ENCODE data around the gene OR52A1. TPM values are rescaled to one million over a fixed set of nuclear protein-coding genes. Genes with fewer than 3 reads are reported as not detected.

Gene OR52A1
- total and polyA plus RNA-seq, 2 of the 8 experiments (the other 6 are each of a cell fraction or from before 2014, with no cell fraction given), result 5.9 to 12.2 TPM

- Histone ChIP-seq H3K79me2 (ENCODE audit: control insufficient read depth in 1 of 2, insufficient read depth in 2 of 2, low read length in 2 of 2) (no peaks in the 10 kb centered on the region), H2BK12ac (ENCODE audit: low read depth, low read length) (no peak overlapping the region), H4K5ac (ENCODE audit: insufficient read length, low read depth, low read length) (no peak overlapping the region), H3K4me1 (replicated peaks in 1 of 4; ENCODE audit: control insufficient read depth in 3 of 4, insufficient read depth in 4 of 4, low read length in 3 of 4) (no peaks in the 10 kb centered on the region), H3K23me2 (ENCODE audit: low read depth, low read length) (no peaks in the 10 kb centered on the region), H3K4ac (replicated peaks; ENCODE audit: insufficient read length, low read depth, low read length) (no peak overlapping the region), H2AK5ac (ENCODE audit: low read depth, low read length) (no peak overlapping the region), H3K23ac (ENCODE audit: insufficient read length) (no peak overlapping the region), H3K36me3 (ENCODE audit: control insufficient read depth in 2 of 4, insufficient read depth in 4 of 4, low read length in 3 of 4) (no peaks in the 10 kb centered on the region), H3K79me1 (ENCODE audit: low read depth, low read length) (no peaks in the 10 kb centered on the region), H3K56ac (replicated peaks; ENCODE audit: insufficient read length, low read depth, low read length) (no peak overlapping the region), H3K14ac (ENCODE audit: insufficient read length) (no peak overlapping the region), H2BK15ac (ENCODE audit: low read length) (no peak overlapping the region), H2BK20ac (ENCODE audit: low read length) (no peak overlapping the region), H4K91ac (replicated peaks; ENCODE audit: insufficient read length, low read length) (no peak overlapping the region), H4K20me1 (replicated peaks in 1 of 2; ENCODE audit: control insufficient read depth in 1 of 2, insufficient read depth in 2 of 2, low read length in 2 of 2) (no peaks in the 10 kb centered on the region), H4K8ac (ENCODE audit: extremely low read depth, insufficient read depth, low read length) (no peak overlapping the region), H3K4me3 (ENCODE audit: extremely low read depth in 1 of 4, insufficient read depth in 2 of 4, low read depth in 3 of 4, low read length in 4 of 4) (no peak overlapping the region), H3K9me3 (ENCODE audit: insufficient read depth in 2 of 2, low read depth in 1 of 2, low read length in 1 of 2) (peaks cover 4 to 8% of the 10 kb centered on the region in 2 experiments; a peak in 2 of 4 replicates), H3K27ac (ENCODE audit: low read depth, low read length) (no peak overlapping the region), H3K27me3 (replicated peaks in 1 of 4; ENCODE audit: control insufficient read depth in 3 of 4, extremely low read depth in 1 of 4, insufficient read depth in 3 of 4, low read length in 3 of 4) (no peaks in the 10 kb centered on the region), H3K4me2 (ENCODE audit: insufficient read depth in 1 of 2, low read depth in 2 of 2, low read length in 2 of 2) (no peak overlapping the region), H2BK120ac (replicated peaks; ENCODE audit: low read depth, low read length) (no peak overlapping the region), H3K9ac (replicated peaks in 1 of 4; ENCODE audit: extremely low read depth in 1 of 4, low read depth in 3 of 4, low read length in 3 of 4) (no peak overlapping the region), H2BK5ac (ENCODE audit: low read depth, low read length) (no peak overlapping the region), H2AFZ (ENCODE audit: low read length) (no peak overlapping the region), H3K18ac (ENCODE audit: extremely low read depth, low read length) (no peak overlapping the region)
- ChIA-PET POLR2A (ENCODE audit: partially characterized antibody) (no interaction called here), CTCF (ENCODE audit: partially characterized antibody) (interaction anchor here (0.5 to 1.2 kb wide), 2 partner anchors 16 to 593 kb away, joined by 3 read pairs; no protein-coding TSS in a partner anchor)
- DNase-seq (ENCODE audit: low read depth in 1 of 2, low spot score in 2 of 2) (no peak), FAIRE-seq (no peak)
- 91% methylated on average over 2 of the region's 2 CpGs; no CpG with 5 or more reads in 1 of the 2 experiments for WGBS, 2 experiments (ENCODE audit: extremely low coverage in 1 of 2, insufficient coverage in 1 of 2, insufficient read length in 1 of 2, insufficient replicate concordance in 2 of 2, low coverage in 1 of 2, low lambda C conversion rate in 2 of 2, missing lambda C conversion rate in 1 of 2)
- no peak for TF ChIP-seq FOSL1 (IDR thresholded peaks at IDR 0.05; ENCODE audit: insufficient read depth, low read depth, low read length)
- TF ChIP-seq RAD21 (IDR thresholded peaks at IDR 0.05 in 1 of 2, conservative IDR thresholded peaks at IDR 0.05 in 1 of 2; ENCODE audit: low read depth in 2 of 2, low read length in 2 of 2), result no peak
- no peak for TF ChIP-seq EZH2 (IDR thresholded peaks at IDR 0.05; ENCODE audit: low read depth, low read length, severe bottlenecking)
Measured at GRCh38 chr11:5188201-5188600, 33.6 kb upstream of the OR52A1 start.
